Muscle layer of colon (tissue), 2 donors: Measurements from ENCODE around the gene HARBI1.
"Not testable (repeated sequence)": the region's sequence is repeated elsewhere in the genome, so short reads cannot be mapped to it uniquely, and the experiment has no call there.

Source experiments
- H3K27ac ChIP-seq: one replicate; pipeline ENCODE4 v1.7.0; 2013; ENCODE audit warnings: low read depth, mild to moderate bottlenecking, low read length, moderate library complexity
- H3K27me3 ChIP-seq, 2 donors: one replicate each; pipeline ENCODE4 v1.7.0; 2013; ENCODE audit warnings: low read length in 2 of 2, mild to moderate bottlenecking in 2 of 2; ENCODE audit not compliant: insufficient read depth in 2 of 2, control insufficient read depth in 1 of 2
- H3K36me3 ChIP-seq: one replicate; pipeline ENCODE4 v1.7.0; 2013; ENCODE audit warnings: mild to moderate bottlenecking, low read length; ENCODE audit not compliant: insufficient read depth
- H3K4me1 ChIP-seq: one replicate; pipeline ENCODE4 v1.7.0; 2013; ENCODE audit warnings: mild to moderate bottlenecking, low read length; ENCODE audit not compliant: insufficient read depth
- H3K4me3 ChIP-seq, 2 donors: one replicate each; pipeline ENCODE4 v1.7.0; 2013; ENCODE audit warnings: low read length in 2 of 2, low read depth in 1 of 2, mild to moderate bottlenecking in 1 of 2, moderate library complexity in 1 of 2
- H3K9ac ChIP-seq: one replicate; pipeline ENCODE4 v1.7.0; 2013; ENCODE audit warnings: low read length
- H3K9me3 ChIP-seq: one replicate; pipeline ENCODE4 v1.7.0; 2013; ENCODE audit warnings: mild to moderate bottlenecking, low read length
- donor health status: abdominal sarcoma.
- donor health status: Adenocarcinoma of cecum.

Gene HARBI1

DNA sequence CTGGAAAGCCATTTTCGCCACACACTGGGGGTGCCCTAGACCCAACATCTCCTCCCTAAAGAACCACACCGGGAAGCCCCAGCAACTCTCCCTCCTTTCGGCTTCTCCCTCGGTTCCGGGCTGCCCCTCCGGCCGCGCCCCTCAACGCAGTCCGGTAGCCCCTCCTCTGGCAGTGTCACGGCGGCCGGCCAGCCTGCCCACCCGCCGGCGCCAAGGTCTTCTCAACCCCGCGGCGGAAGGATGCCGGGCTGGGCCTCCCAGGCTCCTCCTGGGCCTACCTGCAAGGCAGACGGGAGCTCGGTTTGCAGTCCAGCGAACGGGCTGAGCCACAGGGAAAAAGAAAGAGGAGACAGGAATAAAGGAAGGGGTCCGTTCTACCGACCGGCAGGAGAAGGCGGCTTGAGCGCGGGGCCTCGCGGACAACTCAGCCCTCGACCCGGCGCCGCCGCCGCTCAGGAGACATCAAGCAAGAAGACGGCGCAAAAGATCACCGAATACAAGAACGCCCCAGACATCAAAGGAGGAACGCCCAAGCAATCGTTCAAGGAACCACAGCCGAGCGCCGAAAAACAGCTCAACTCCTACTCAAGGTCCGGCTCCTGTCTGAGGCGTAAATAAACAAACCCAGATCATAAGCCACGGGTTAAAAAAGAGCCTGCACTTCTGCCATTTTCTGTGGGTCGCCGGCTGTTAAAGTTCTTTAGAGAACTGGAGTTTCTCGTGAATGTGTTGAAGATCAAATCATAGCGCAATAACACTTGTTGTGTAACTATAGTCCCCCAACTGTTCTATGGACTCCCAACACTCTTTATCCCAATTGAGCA, 23.3 kb downstream of the HARBI1 start, which contains the start of gene AMBRA1:
AMBRA1 (minus strand) TSS at position 474 of the 824 bp plus-strand sequence. CDS start 45,643 bp downstream, outside the sequence.
- Histone ChIP-seq H3K27ac (peak within 1 kb of the TSS; percentile 86), H3K4me3 (peak within 1 kb of the TSS; percentile 78 to 83), H3K9me3 (no peaks in the 10 kb centered on the region), H3K4me1 (peaks cover 30% of the 10 kb centered on the region), H3K36me3 (no peaks in the 10 kb centered on the region), H3K9ac (peak within 1 kb of the TSS; percentile 81), H3K27me3 (no peaks in the 10 kb centered on the region)

DNA sequence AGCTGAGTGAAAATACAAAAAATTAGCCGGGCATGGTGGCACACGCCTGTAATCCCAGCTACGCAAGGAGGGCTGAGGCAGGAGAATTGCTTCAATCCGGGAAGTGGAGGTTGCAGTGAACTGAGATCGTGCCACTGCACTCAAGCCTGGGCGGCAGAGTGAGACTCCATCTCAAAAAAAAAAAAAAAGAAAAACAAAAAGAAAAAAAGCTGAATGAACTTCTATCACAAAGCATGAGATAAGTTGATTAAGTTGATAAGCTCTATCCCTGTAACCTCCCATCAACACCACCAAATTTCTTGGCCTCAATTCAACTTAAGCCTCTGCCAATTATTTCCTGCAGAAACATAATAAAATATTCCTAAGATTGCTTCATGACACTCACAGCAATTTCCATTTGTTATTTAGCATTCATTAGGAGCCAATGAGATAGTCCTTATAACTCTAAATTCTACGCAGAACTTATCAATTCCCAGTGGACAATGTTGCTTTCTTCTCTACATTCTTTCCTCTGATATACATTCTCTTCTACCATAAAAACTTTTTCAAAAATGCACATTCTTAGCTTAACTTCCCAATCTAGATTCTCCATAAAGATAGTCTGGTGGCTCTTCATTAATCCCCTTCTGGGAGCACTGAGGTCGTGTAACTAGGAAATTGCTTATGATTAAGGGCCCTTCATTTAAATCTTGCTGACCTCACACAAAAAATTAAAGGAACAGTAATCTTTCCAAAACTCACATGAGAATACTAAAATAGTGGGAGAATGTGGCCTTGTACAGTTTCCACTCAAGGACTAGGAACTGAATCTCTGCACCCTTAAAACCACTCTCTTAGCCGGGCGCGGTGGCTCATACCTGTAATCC, 26.1 kb downstream of the HARBI1 start:
- H3K27ac ChIP-seq, result no peak overlapping the region
- peaks cover 30% of the 10 kb centered on the region for H3K4me1 ChIP-seq
- no peaks in the 10 kb centered on the region for H3K36me3 ChIP-seq
- H3K4me3 ChIP-seq, result no peak overlapping the region
- H3K9me3 ChIP-seq, result no peaks in the 10 kb centered on the region
- H3K27me3 ChIP-seq, result no peaks in the 10 kb centered on the region
- H3K9ac ChIP-seq, result no peak overlapping the region

DNA sequence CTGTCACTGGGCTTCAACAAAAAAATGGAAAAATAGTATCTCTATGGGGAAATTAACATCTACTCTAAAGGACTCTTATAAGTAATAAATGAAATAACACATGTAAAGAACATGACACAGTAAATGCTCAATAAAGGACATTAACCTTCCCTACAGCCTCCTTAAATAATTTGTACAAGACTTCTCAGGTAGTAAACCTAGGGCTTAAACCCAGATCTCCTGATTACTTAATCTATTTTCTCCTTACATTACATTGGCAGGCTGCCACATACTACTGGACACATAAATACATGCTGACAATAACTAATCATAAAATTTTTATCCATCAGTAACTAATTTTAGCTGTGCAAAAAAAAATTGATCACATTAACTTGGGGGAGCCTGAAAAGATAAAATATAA, 28.1 kb downstream of the HARBI1 start:
- no peaks in the 10 kb centered on the region for H3K36me3 ChIP-seq
- H3K4me1 ChIP-seq, result peaks cover 24% of the 10 kb centered on the region
- no peaks in the 10 kb centered on the region for H3K9me3 ChIP-seq
- no peaks in the 10 kb centered on the region for H3K27me3 ChIP-seq
- H3K27ac ChIP-seq, result no peak overlapping the region
- H3K9ac ChIP-seq, result no peak overlapping the region
- H3K4me3 ChIP-seq, result no peak overlapping the region

DNA sequence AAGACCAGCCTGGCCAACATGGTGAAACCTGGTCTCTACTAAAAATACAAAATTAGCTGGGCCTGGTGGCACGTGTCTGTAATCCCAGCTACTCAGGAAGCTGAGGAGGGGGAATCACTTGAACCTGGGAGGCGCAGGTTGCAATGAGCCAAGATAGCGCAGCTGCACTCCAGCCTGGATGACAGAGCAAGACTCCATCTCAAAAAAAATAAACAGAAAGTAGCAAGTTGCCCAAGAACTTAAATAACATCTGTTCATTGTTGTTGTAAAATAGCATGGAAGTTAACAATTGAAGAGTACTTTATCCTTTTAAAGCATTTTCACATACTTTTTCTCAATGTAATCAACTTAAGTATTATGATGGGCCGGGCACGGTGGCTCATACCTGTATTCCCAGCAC, 28.9 kb downstream of the HARBI1 start:
- H3K27ac ChIP-seq, result no peak overlapping the region
- peaks cover 22% of the 10 kb centered on the region for H3K4me1 ChIP-seq
- H3K36me3 ChIP-seq, result no peaks in the 10 kb centered on the region
- no peak overlapping the region for H3K9ac ChIP-seq
- no peaks in the 10 kb centered on the region for H3K27me3 ChIP-seq
- no peaks in the 10 kb centered on the region for H3K9me3 ChIP-seq
- H3K4me3 ChIP-seq, result no peak overlapping the region

- H3K4me1 ChIP-seq, H3K27ac ChIP-seq, H3K9me3 ChIP-seq, H3K27me3 ChIP-seq, H3K9ac ChIP-seq, H3K4me3 ChIP-seq, H3K36me3 ChIP-seq: not testable (repeated sequence)
These were observed 33.5 kb downstream of the HARBI1 start for GRCh38 chr11:46583513-46583912.

- Histone ChIP-seq H3K4me1 (no peaks in the 10 kb centered on the region), H3K9ac (no peak overlapping the region), H3K9me3 (no peaks in the 10 kb centered on the region), H3K36me3 (no peaks in the 10 kb centered on the region), H3K4me3 (no peak overlapping the region), H3K27me3 (no peaks in the 10 kb centered on the region), H3K27ac (no peak overlapping the region)
These were observed 34.4 kb downstream of the HARBI1 start for GRCh38 chr11:46582588-46582987.

- Histone ChIP-seq H3K4me3 (no peak overlapping the region), H3K27ac (no peak overlapping the region), H3K4me1 (peaks cover 7% of the 10 kb centered on the region), H3K27me3 (no peaks in the 10 kb centered on the region), H3K36me3 (no peaks in the 10 kb centered on the region), H3K9ac (no peak overlapping the region), H3K9me3 (no peaks in the 10 kb centered on the region)
These were observed 40.0 kb downstream of the HARBI1 start for GRCh38 chr11:46577058-46577457.

DNA sequence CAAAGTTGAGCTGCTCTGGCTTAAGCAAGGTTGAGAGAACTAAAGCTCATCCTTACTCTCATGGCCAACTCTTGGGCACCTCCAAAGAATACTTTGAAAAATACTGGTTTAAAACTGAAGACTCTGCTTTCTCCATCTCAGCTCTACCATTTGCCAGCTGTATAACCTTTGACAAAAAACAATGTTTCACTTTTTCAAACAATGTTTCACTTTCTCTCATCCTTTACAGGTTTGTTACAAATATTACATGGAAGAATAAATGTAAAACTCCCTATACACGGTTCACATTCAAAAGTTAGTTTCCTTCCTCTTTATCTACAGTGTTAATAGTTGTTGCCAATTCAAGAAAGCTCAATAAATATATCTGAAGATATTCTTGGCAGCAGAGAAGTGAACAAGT, 42.4 kb downstream of the HARBI1 start:
- Histone ChIP-seq H3K4me3 (no peak overlapping the region), H3K4me1 (peaks cover 7% of the 10 kb centered on the region), H3K27me3 (no peaks in the 10 kb centered on the region), H3K9me3 (no peaks in the 10 kb centered on the region), H3K27ac (no peak overlapping the region), H3K9ac (no peak overlapping the region), H3K36me3 (no peaks in the 10 kb centered on the region)

DNA sequence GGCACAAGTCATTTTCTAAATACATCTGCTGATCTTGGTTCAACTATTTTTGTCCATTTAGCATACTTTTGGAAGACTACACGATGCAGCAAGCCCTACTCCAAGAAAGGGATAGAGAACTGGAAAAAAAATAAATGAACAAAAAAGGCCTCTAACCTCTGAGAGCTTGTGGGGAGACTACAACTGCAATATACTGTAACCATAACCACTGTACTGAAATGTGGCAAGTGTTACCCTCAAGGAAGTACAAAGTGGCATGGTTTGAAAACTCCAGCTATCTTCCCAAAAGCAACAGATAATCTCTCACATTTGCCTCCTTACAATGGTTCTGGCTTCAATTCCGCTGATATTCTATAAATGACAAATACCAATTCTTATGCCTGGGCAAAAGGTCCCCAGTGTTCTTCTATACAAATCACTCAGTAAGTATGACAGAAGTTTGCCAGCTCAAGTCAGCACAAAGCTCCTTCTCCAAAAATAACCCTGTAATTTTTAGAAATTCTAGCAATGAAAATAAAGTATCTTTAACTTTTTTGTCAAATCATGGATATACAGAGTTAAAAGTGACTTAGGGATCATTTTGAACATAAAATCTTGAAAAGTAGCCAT, 46.1 kb downstream of the HARBI1 start:
- no peak overlapping the region for H3K27ac ChIP-seq
- no peaks in the 10 kb centered on the region for H3K27me3 ChIP-seq
- no peaks in the 10 kb centered on the region for H3K9me3 ChIP-seq
- peaks cover 4% of the 10 kb centered on the region for H3K4me1 ChIP-seq
- no peak overlapping the region for H3K9ac ChIP-seq
- H3K4me3 ChIP-seq, result no peak overlapping the region
- no peaks in the 10 kb centered on the region for H3K36me3 ChIP-seq

- H3K27ac ChIP-seq, result no peak overlapping the region
- H3K4me3 ChIP-seq, result no peak overlapping the region
- H3K27me3 ChIP-seq, result no peaks in the 10 kb centered on the region
These were observed 51.7 kb downstream of the HARBI1 start for GRCh38 chr11:46565232-46565840.

DNA sequence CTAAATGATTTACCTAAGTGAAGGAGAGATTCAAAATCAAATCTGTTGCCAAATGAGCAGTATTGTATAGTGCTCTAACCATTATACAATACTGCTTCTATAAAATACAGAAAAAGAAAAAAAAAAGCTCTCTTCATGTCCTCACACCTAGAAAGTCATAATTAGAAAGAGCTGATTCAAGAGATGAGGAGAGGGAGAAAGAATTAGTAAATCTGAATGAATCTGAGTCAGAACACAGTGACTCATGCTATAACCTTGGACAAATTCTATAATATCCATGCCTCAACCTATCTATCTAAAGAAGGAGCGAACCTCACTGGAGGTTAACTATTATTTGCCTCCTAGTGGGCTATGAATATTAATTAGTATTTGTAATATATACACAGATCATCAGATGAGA, 52.6 kb downstream of the HARBI1 start:
- H3K9ac ChIP-seq, result no peak overlapping the region
- no peak overlapping the region for H3K4me3 ChIP-seq
- H3K9me3 ChIP-seq, result no peaks in the 10 kb centered on the region
- H3K27me3 ChIP-seq, result no peaks in the 10 kb centered on the region
- no peaks in the 10 kb centered on the region for H3K36me3 ChIP-seq
- H3K27ac ChIP-seq, result no peak overlapping the region
- H3K4me1 ChIP-seq, result peaks cover 10% of the 10 kb centered on the region

More at GRCh38 chr11:46565232-46565840, 51.7 kb downstream of the HARBI1 start:
- H3K36me3 ChIP-seq, result no peaks in the 10 kb centered on the region
- H3K4me1 ChIP-seq, result peaks cover 10% of the 10 kb centered on the region
- H3K9me3 ChIP-seq, result no peaks in the 10 kb centered on the region
- H3K9ac ChIP-seq, result no peak overlapping the region
